Forelimb muscle (tissue), 1 donor: ENCODE measurements around the gene ARL8A. TPM values are rescaled to one million over a fixed set of nuclear protein-coding genes. Genes with fewer than 3 reads are reported as not detected.
"Not testable (repeated sequence)": the region's sequence is repeated elsewhere in the genome, so short reads cannot be mapped to it uniquely, and the experiment has no call there.

Source experiments
- DNase-seq: peaks from one replicate; pipeline ENCODE4 v3.0.0-alpha.2; 2013; ENCODE audit warnings: low read depth
- polyA plus RNA-seq: library from polyadenylated mRNA; unstranded; fragments of 120-200 nt; gene quantifications from one replicate; pipeline ENCODE4 v1.2.1, GENCODE V29; 2013; ENCODE audit not compliant: insufficient read length

The ARL8A gene
- polyA plus RNA-seq, 1 donor: 40.1 TPM

DNA sequence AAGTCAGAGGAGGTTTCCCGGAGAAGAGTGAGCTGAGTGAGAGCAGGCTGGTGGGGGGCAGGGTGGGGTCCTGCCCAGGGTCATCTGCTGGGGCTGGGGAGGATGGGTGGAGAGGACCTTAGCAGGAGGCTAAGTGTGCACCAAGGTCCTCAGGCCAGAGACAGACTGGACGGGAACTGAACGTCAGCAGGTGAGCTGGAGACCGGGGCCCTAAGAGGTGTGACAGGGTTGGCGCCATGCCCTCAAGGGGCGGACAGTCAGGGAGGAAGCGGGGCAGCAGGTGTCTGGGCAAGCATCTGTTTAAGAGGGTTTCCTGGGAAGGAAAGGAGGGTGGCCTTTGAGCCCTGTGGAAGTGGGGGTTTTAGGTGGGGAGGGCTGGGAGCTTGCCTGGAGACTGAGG, 29.5 kb upstream of the ARL8A start:
- DNase-seq: no peak

DNA sequence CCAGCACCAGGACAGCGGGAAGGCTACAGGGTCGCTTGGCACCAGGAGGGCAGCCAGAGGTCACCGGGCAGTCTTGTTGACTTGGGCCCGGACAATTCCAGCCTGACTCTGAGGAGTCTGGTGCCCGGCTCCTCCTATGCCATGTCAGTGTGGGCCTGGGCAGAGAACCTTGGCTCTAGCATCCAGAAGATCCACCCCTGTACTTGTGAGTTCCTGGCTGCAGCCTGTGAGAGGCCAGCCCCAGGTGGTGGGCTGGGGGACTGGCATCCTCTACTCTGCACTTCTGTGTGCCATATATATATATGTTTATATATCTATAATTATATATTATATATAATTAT, 27.4 kb upstream of the ARL8A start:
- no peak for DNase-seq

DNA sequence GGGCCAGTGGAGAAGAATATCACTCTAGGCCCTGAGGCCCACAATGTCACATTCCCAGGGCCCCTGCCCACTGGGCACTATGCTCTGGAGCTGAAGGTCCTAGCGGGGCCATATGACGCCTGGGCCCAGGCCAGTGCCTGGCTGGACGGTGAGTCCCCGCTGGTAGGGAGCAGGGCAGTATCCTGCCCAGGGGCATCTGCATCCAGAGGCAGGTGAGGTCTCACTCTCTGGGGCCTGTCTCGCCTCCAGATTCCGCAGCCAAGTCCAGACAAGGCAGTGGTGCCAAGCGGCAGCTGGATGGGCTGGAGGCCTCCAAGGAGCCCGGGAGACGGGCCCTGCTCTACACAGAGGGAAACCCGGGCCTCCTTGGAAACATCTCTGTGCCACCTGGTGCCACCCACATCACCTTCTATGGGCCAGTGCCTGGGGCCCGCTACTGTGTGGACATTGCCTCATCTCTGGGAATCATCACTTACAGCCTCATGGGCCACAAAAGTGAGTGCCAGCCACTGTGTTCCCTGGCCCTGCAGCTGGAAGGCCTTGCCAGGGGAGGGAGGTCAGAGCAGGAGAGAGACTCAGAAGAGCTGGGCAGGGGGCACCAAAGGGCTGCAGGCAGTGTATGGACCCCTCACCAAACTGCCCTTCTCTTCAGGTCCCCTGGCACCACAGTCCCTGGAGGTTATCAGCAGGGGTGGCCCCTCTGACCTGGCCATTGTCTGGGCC, 26.9 kb upstream of the ARL8A start:
- DNase-seq: no peak

DNA sequence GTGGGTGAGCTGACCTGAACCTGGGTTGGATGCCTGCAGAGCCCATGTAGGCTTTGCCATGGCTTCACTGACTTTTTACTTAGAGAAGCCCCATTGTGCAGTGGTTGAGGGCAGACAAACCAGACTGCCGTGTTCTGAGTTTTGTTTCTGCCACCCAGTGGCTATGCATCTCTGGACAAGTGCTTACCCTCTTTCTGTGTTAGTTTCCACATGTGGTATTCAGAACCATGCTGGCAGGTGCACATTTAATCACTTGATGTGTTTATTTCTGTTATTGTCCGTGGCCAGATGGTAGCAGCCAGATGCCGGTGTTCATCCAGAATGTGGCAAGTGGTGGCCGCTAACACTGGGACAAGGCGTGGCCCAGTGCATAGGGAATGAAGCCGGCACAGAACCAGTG, 26.2 kb upstream of the ARL8A start:
- no peak for DNase-seq

DNA sequence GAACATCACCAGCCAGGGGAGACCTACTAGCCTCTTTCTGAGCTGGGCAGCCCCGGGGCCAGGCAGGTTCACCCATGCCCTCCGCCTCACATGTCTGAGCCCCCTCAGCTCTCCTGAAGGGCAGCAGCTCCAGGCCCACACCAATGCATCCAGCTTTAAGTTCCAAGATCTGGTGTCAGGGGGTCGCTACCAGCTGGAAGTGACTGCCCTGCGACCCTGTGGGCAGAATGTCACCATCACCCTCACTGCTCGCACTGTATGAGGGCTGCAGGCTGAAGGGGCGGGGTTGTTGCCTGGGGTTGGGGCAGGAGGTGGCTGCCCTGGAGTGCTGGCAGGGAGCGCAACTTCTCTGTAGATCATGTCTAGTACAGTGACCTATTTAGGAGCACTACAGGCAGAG, 24.3 kb upstream of the ARL8A start:
- no peak for DNase-seq

DNA sequence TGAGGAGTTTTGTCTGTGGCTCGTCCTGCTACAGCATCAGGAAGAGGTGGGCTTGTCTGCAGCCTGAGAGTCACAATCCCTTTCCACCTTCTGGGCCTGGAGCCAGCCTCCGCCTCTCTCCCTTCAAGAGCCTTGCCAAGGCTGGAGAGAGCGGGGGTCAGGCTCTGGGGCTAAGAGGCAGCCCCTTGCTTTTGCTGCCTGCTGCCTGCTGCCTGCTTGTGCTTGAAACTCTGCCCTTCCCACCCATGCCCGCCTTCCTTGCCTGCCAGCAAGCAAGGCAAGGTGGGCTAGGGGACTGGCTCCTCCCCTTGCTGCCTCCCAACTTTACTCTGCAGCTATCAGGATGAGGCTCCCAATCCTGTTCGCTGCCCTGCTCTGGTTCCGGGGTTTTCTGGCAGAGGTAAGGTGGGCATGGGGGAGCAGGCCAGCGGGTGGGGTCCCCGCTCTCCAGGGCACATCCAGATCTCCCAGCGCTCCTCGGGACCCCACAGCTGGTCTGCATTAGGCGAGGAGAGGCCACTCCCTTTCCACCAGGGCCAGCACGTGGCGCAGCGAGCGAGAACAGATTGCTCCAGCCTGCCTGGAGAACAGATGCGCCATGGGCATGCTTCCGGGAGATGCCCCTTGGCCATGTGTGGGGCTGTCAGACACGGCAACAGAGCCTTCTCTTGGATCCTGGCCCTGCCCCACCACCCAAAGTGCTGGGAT, 23.3 kb upstream of the ARL8A start:
- DNase-seq: no peak

DNA sequence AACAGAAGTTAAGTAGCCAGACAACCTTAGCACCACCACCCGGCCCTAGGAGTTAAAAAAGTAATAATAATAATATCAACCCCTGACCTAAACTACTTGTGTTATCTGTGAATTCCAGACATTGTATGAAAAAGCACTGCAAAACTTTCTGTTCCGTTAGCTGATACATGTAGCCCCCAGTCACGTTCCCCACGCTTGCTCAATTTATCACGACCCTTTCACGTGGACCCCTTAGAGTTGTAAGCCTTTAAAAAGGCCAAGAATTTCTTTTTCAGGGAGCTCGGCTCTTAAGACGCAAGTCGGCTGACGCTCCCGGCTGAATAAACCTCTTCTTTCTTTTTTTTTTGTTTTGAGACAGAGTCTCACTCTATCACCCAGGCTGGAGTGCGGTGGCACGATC, 22.5 kb upstream of the ARL8A start:
- not testable (repeated sequence) for DNase-seq

DNA sequence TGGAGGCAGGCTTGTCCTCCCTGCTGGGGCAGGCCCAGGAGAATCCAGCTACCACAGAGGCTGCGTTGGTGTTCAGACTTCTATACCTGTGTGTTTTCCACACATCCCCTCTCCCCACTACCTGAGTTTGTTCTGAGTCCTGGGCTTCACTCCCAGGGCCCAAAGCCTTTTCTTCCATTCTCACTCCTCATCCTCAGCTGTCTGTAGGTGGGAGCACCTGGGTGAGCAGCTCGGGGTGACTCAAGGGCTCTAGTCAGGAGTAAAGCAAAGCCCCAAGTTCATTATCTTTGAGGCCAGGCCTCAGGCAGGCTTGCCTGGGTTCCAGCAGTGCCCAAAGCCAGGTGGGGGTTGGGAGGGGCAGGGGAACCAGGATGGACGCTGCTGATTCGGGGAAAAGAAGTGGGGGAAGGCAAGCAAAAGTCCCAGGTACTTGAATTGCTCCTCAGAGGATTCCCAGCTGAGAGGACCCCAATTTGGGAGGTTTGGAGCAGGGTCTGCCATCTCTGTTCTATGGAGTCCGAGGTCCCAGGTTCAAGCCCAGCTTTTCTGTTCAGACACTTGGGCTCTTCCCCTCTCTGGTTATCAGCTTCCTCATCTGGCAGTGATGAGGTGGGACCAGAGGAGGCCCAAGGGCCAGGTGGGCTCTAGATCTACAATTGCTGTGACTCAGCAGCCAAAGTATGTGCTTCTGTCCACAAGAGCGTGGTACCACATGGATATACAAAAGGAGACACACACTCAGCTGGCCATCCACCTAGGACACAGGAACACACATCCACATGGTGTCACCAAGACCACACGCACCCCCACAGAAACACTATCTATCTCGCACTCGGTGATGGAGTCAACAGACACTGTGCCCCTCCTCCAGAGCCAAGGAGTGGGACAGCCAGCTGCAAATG, 21.7 kb upstream of the ARL8A start:
- DNase-seq: no peak

DNA sequence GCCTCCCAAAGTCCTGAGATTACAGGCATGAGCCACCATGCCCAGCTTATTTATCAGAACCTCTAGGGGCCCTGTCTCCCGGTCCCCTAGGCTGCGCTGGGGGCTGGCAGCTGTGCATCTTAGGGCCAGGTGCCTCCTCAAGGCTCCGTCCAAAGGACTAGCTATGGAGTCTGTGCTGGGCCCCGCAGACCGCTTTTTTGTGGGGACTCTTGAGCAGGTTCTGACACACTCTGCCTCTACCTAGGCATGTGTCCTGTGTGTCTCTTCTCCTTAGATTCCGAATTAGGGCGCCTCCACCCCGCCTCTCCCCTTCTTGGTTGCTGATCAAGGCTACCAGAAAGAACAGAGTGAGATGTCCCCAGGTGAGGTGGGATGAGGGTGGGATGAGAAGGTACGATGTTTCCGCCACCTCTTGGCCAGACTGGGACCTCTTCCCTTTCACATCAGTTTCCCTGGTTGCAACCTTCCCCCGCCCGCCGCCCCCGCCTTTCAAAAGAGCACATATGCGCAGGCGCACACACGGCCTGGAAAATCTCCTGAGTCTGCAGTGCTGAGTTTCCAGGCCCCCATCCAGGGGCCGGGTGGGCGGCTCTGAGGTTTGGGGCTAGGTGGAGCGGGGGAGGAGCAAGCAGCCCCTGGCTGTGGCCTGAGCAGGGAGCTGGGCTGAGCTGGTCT, 20.9 kb upstream of the ARL8A start:
- DNase-seq: peak; percentile 49

DNA sequence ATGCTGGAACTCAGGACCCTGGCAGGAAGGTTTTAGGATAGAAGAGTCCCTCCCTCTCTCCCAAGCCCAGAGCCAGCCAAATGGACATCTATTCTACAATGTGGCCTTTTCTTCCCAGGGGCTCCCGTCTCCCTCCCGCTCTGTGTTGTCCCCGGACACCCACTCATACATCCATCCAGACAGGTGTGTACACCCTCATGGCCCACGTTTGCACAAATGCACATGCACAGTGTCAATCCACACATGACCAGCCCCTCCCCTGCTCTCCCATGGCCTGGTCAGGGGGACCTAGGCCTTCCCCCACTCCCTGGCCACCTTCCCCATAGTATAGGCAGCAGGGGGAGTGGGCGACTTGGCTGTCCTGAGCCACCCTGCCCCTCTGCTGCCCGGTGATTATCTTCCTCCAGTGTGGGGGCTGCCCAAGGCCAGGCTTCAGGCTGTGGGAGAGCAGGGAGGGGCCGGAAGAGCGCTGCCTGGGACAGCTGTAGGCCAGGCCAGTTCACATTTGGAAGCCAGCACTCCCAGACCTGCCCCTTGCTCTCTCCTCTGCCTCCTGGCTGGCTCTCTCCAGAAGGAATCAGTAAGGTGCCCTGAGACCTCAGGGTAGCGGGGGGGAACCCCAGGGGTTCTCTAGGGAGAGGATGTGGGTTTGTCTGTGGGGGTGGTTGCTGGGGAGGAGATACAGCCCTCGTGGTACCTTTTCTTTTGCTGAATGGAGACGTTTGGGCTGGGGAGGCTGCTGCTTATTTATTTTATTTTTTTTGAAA, 19.9 kb upstream of the ARL8A start:
- DNase-seq: no peak

DNA sequence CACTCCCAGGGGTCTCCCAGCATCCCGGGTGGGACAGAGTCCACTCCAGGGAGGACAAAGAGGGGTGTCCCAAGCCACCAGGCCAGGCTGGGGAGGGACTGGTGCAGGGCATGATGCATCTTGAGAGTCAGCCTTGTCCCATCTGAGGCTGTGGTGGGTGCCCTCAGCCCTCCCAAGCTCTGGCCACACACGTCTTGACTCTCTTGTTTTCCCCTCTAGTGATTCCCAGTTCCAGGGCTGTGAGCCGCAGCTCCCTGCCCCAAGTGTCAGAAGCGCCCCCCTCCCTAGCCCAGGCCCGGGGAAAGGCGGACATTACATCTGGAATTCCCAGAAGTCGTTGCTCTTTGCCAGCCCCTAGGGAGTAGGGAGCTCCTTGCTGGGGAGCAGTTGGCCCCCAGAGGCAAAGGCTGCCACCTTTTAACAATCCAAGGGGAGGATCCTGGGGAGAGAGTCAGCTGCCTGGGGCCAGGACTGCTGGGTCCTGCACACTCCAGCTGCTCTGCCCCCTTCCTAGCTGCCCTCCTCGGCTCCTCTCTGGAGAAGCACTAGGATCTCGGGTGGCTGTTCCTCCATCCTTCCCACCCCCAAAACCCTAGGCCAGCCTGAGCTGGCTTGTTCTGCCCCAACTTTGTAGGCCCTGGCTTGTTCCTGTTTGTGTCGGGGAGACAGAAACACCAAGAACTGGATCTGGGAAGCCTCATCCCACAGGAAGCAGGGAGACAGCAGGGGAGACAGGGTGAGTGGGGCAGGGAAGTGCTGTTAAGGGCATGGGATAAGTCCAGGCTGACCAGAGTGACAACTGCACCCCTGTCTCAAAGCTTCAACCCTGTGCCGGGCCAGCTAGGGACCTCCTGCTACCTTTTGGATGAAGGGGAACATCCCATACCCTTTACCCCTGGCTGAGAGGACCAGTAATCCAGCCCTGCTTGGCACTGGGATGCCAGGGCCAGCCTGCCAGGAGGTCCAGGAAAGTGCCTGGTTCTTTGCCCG, 19.0 kb upstream of the ARL8A start:
- DNase-seq: no peak

DNA sequence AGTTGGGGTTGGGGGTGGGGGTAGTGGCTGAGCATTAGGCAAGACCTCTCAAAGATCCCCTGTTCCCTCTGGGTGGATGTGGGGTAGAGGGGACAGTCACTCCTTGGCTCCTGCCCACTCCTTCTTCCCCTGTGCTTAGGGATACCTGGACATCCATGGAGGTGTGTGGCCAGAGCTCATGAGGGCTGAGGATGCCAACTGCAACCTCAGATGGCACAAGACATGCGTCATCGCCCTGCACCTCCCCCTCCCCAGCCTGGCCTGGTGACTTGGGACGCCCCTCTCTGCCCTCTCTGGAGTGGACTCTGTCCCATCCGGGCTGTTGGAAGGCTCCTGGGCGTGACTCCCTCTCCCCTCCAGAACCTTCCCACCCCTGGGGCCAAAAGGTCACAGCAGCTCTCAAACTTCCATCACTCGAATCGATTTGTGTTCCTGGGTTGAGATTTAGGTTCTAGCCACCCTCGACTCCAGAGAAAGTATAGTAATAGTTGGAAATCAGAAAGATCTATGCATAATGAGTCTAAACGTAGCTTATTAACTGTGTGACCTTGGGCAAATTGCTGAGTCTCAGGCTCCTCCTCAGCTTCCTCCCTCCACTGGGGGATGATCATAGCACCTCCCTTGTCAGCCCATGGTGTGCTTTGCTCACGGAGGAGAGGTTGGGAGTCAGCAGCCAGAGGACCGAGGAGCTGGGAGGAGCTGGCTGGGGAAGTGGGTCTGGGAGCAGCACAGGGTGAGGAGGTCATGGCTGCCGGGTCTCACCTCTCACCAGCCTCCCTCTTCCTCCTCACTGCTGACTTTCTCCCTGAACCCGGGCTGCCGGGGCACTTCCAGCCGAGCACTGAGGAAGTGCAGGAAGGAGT, 18.1 kb upstream of the ARL8A start:
- no peak for DNase-seq

DNA sequence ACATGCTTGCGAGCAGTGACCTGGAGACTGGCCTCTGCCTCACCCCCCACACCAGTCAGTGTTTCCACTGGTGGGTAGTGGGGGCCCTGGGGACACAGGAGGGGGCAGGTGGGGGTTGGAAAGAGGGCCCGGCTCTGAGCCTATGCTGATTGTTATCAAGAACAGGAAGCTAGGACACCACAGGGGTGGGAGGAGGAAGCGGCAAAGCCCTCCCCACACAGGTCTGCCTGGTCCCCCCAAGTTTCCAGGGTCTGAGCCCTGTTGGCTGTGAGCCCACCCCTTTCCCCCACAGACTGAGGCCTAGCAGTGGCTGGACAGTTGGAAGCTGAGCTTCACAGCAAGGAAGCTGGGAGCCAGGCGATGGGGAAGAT, 17.5 kb upstream of the ARL8A start:
- DNase-seq: no peak

DNA sequence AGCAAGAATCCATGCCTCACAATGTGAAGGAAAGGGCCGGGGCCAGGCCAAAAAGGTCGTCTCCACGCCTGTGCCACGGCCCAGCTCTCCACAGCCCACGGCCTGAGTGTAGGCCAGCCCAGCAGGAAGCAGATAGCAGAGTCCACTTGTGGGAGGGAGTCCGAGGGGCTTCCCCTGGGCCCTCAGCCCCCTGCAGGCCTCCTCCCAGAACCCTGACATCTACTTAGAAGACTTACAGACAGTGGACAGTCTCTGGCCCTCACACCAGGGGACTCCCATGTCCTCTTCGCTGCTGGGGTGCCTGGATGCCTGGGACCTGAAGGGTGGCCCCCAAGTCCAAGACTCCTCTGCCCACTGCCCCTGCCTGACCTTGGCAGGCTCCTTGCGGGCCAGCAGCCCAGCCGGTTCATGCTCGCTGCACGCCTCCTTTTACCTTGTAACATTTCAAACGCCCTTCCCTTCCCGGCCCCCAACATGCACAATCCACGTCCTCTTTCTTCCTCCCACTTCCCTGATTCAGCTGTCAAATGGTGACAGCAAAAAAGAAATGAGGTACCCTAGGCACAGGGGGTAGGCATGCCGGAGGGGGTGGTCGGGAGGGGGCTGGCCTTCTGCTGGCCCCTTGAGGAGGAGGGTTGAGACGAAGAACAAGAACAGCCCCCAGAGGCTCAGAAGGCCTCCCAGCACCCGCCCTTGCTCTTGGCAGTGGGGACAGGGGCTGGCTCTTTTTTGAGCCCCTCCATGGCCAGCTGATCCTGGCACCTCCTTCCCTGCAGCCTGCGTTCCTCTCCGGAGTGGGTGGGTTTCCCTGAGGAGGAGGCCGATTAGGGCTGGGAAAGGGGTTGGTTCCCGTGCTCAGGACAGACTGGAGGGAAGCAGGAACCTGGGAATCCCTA, 16.9 kb upstream of the ARL8A start:
- DNase-seq: no peak

DNA sequence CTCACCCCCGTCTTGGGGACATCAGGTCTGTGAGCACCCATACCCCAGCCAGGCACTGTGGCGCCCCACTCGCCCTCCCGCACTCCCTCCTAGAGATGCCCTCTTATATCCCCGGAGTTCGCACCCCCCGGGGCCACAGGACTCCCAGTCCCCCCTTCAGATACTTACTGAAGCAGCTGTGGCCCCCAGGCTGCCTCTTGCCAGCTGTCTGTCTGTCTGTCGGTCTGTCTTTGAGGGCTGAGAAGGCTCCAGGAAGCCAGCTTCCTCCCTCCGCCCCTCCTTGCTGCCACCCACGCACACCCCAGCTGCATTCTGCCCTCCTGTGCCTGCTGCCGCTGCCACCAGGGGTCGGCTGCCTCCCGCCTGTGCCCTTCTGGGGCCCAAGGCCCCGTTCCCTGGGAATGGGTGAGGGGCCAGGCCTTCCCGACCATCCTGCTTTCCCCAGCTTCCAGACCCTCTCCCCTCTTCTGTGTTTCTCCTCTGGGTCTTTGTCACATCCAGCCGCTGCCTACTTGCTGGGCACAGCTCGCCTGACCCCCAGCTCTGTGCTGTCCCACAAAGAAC, 15.9 kb upstream of the ARL8A start, which contains the start of gene PTPN7:
Gene PTPN7 (minus strand): TSS at position 226 of the 564 bp plus-strand sequence. CDS start 1,200 bp downstream, outside the sequence.
- DNase-seq: no peak

DNA sequence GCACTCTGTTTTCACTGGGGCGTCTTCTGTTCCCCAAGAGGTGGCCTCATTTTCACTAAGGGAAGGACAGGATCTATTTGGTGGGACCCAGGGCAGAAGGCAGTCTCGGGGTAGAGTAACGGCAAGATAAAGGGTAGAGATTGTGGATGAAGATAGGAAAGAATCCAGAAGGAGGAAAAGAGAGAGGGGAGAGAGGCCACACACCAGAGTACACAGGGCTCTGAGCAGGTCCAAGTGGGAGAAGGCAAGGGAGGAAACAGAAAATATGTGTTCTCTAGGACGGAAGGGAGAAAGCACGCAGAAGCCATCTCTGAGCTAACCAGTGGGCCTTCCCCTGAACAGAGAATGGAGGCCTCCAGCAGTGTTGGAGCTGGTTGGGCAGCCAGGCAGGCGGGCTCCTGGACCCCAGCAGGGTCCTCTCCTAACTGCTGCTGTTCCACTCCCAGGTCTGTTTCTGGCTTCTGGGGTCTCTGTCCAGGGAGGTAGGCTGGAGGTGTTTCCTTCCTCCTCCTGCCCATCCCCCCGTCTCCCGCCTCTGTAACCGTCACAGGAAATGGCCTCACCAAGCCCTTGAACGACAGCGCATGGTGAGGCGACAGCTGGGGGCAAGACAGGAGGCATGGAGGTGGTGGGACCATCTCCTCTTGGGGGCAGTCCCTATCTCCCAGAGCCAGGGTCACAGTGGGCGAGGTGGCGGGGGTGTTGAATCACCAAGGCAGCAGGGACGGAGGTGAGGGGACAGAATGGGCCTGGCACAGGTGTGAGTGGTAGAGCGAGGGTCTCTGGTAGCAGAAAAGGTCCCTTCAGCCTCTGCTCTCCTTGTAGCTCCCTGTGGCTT, 15.2 kb upstream of the ARL8A start:
- no peak for DNase-seq
